Suppressor macrophage treated with lipopolysaccharide for 1 hour (primary cell): ENCODE measurements around the gene CST5.
A peak's percentile ranks its signal among the peaks of the same experiment; 100 is the strongest.

Experiments
- DNase-seq, 3 donors: peaks; one replicate each; pipeline ENCODE4 v3.0.0-alpha.2; 2020 to 2022

CST5 gene

DNA sequence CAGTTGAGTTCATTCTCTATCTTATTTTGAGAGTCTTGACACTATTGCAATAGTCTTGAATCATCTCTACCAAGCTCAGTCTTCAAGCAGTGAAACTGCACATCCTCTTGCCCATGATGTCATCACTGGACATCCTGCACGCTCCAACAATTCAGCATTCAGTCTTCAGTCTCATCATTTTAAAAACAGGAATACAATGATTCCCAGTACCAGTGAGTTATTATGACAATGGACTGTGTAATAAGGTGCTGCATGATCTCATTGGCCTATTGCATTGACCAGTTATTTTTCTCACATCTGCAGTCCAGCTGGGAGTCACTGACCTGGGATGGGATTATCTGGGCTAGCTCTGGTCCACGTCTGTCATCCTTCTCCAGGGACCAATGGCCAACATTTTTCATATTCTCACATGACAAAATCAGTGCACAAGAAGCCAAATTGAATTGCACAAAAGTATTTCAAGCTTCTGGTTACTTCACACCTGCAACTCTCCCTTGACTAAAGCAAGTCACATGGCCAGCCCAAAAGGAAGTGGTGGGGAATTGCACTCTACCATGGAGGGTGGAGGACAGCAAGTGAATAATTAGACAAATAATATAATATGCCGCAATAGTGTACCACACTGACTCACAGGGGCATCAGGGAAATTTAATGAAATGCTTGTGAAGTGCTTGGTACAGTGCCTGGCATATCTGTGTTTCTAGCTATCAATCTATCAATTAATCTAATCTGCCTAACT lies 46.6 kb downstream of the CST5 start:
- peak in 1 of 3 donors; percentile 14 for DNase-seq

DNA sequence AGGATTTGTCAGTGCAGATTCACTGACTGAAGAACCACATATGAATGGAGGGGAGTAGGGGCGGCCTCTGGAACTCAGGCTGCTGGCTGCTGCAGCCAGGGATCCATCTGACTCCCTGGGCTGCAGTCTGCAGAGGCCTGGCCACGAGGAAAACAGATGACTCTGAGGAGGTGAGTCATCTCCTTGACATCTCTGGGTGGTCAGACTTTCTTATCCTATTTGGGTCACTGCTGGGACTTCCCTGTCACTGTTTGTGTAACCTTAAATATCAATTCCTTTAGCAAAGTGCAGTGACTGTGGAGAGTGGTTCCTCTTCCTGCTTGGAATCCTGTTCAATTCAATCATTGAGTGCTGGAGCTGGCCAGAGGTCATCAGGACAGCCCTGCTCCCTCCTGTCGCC lies 47.6 kb downstream of the CST5 start:
- peak; percentile 20 to 62 (median 29) for DNase-seq

DNA sequence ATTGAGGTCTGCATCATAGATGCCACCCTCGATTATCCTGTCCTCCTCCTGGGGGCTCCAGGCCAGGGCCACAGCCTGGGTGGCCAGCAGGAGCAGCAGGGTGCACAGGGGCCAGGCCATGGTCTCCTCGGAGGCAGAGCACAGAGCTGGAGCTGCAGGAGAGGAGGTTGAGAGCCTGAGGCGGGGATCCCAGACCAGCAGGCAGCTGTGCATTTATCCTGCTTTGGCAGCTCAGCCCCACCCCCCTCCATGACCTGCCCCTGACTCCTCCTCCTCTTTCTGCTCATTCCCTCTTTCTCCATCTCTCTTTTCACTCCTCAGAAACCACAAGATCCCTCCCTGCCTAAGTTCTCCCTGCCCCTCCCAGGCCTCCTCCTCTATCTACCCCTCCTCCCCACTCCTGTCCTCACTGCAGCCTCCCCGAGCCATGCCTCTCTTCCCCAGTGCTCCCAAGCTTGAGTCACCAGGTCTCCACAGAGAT lies 53.0 kb downstream of the CST5 start, which contains the start of gene CST2:
CST2 (minus strand) TSS at position 189 of the 481 bp plus-strand sequence; CDS start at position 120, 69 bp downstream.
- DNase-seq: peak in 1 of 3 donors; percentile 26
